IPS-18a (cell line): ENCODE measurements around the gene TRIM25.
A peak's percentile ranks its signal among the peaks of the same experiment; 100 is the strongest.
"Not testable (repeated sequence)": the region's sequence is repeated elsewhere in the genome, so short reads cannot be mapped to it uniquely, and the experiment has no call there.

Source experiments
- H3K27ac ChIP-seq: one replicate; pipeline ENCODE4 v1.5.1; 2013; ENCODE audit warnings: low read length
- H3K27me3 ChIP-seq: one replicate; pipeline ENCODE4 v1.6.1; 2013; ENCODE audit warnings: mild to moderate bottlenecking, low read length; ENCODE audit not compliant: control insufficient read depth, insufficient read depth
- H3K36me3 ChIP-seq: one replicate; pipeline ENCODE4 v1.6.1; 2013; ENCODE audit warnings: low read depth, low read length; ENCODE audit not compliant: control insufficient read depth
- H3K4me1 ChIP-seq: one replicate; pipeline ENCODE4 v1.6.1; 2013; ENCODE audit warnings: low read depth, low read length; ENCODE audit not compliant: control insufficient read depth
- H3K4me3 ChIP-seq: one replicate; pipeline ENCODE4 v1.5.1; 2013; ENCODE audit warnings: low read length
- H3K9ac ChIP-seq: one replicate; pipeline ENCODE4 v1.6.1; 2013; ENCODE audit warnings: mild to moderate bottlenecking, low read length, moderate library complexity
- H3K9me3 ChIP-seq: one replicate; pipeline ENCODE4 v1.6.1; 2013; ENCODE audit warnings: low read depth, low read length; ENCODE audit not compliant: control insufficient read depth

The TRIM25 gene

GRCh38 chr17:56913867-56914580, at the start of gene TRIM25:
Gene TRIM25, minus strand, starts transcription at chr17:56914049. Its CDS starts 61 bp downstream, at chr17:56913988.
- Histone ChIP-seq H3K4me3 (peak within 1 kb of the TSS; percentile 84), H3K36me3 (no peaks in the 10 kb centered on the region), H3K9ac (peak within 1 kb of the TSS; percentile 70), H3K4me1 (peaks cover 6% of the 10 kb centered on the region), H3K27me3 (peaks cover 36% of the 10 kb centered on the region), H3K9me3 (no peaks in the 10 kb centered on the region), H3K27ac (no peak within 1 kb of the TSS)

GRCh38 chr17:56960596-56961538, 47.0 kb upstream of the TRIM25 start, which contains the start of gene COIL:
Gene COIL, minus strand, starts transcription at chr17:56961050. Its CDS starts 31 bp downstream, at chr17:56961019.
- Histone ChIP-seq H3K36me3 (no peaks in the 10 kb centered on the region), H3K9ac (peak within 1 kb of the TSS; percentile 98), H3K27ac (peak within 1 kb of the TSS; percentile 99), H3K4me3 (peak within 1 kb of the TSS; percentile 92), H3K4me1 (peaks cover 4% of the 10 kb centered on the region), H3K9me3 (no peaks in the 10 kb centered on the region), H3K27me3 (no peaks in the 10 kb centered on the region)

DNA sequence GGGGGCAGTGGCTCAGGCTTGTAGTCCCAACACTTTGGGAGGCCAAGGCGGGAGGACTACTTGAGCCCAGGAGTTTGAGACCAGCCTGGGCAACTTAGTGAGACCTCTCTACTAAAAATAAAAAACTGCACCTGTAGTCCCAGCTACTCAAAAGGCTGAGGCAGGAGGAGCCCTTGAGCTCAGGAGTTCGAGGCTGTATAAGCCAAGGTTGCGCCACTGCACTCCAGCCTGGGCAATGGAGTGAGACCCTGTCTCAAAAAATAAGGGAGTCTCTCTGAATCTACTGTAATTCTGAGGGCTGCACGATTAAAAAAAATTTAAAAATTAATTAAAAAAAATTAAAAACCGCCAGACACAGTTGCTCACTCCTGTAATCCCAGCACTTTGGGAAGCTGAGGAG, 43.1 kb upstream of the TRIM25 start:
- H3K9me3 ChIP-seq: no peaks in the 10 kb centered on the region
- no peak overlapping the region for H3K4me3 ChIP-seq
- H3K4me1 ChIP-seq: peaks cover 4% of the 10 kb centered on the region
- no peak overlapping the region for H3K9ac ChIP-seq
- no peak overlapping the region for H3K27ac ChIP-seq
- H3K27me3 ChIP-seq: no peaks in the 10 kb centered on the region
- no peaks in the 10 kb centered on the region for H3K36me3 ChIP-seq

DNA sequence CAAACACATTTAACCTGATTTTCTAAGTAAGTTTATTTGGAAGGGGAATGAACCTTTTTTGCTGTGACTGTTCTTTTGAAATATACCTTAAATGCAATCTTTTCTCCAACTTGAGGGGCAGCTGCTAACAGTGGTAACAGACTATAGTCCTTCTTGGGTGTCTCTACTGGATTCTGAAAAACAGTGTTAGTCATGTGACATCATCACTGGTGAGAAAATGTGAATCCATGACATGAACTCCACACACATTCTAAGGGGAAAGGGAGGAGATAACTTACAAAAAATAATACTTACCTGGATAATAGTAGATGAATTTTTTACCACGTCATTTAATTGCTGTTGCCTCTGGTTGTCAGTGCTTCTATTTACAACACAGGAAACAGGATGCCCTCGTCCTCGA, 35.7 kb upstream of the TRIM25 start:
- no peak overlapping the region for H3K4me3 ChIP-seq
- H3K9ac ChIP-seq: no peak overlapping the region
- H3K27me3 ChIP-seq: no peaks in the 10 kb centered on the region
- no peaks in the 10 kb centered on the region for H3K9me3 ChIP-seq
- H3K27ac ChIP-seq: no peak overlapping the region
- no peaks in the 10 kb centered on the region for H3K4me1 ChIP-seq
- peaks cover 35% of the 10 kb centered on the region for H3K36me3 ChIP-seq

GRCh38 chr17:56948491-56948890, 34.6 kb upstream of the TRIM25 start:
- H3K36me3 ChIP-seq: peaks cover 42% of the 10 kb centered on the region
- no peaks in the 10 kb centered on the region for H3K27me3 ChIP-seq
- no peak overlapping the region for H3K9ac ChIP-seq
- no peaks in the 10 kb centered on the region for H3K9me3 ChIP-seq
- H3K4me1 ChIP-seq: no peaks in the 10 kb centered on the region
- no peak overlapping the region for H3K4me3 ChIP-seq
- no peak overlapping the region for H3K27ac ChIP-seq

GRCh38 chr17:56947741-56948140, 33.9 kb upstream of the TRIM25 start:
- peaks cover 47% of the 10 kb centered on the region for H3K36me3 ChIP-seq
- no peak overlapping the region for H3K27ac ChIP-seq
- H3K4me3 ChIP-seq: no peak overlapping the region
- no peaks in the 10 kb centered on the region for H3K4me1 ChIP-seq
- H3K27me3 ChIP-seq: no peaks in the 10 kb centered on the region
- H3K9me3 ChIP-seq: no peaks in the 10 kb centered on the region
- H3K9ac ChIP-seq: no peak overlapping the region

- no peak overlapping the region for H3K4me3 ChIP-seq
- H3K4me1 ChIP-seq: no peaks in the 10 kb centered on the region
- no peaks in the 10 kb centered on the region for H3K9me3 ChIP-seq
- H3K36me3 ChIP-seq: peaks cover 59% of the 10 kb centered on the region
- no peaks in the 10 kb centered on the region for H3K27me3 ChIP-seq
- no peak overlapping the region for H3K27ac ChIP-seq
- H3K9ac ChIP-seq: no peak overlapping the region
These were observed 32.2 kb upstream of the TRIM25 start for GRCh38 chr17:56945938-56946505.

DNA sequence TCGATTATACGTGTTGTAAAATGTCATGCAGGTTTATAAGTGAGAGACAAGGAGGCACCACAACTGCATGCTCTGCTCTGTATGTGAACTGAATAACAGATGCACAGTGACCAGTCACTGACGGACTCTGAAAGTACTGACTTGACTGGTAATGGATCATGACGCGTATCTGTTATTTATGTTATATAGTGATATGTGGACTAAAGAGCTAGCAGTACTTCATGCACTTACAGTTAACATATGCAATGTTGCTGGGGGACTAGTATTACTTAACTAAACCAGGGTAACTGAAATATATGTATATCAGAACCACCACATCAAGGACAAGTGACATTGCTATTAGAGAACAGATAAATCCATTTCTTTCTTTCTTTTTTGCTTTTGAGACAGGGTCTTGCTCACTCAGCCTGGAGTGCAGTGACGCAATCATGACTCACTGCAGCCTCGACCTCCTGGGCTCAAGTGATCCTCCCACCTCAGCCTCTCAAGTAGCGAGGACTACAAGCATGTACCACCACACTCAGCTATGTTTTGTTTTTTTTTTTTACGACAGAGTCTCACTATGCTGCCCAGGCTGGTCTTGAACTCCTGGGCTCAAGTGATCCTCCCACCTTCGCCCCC, 29.8 kb upstream of the TRIM25 start:
- Histone ChIP-seq H3K9me3 (no peaks in the 10 kb centered on the region), H3K36me3 (peaks cover 54% of the 10 kb centered on the region), H3K27me3 (no peaks in the 10 kb centered on the region), H3K9ac (no peak overlapping the region), H3K4me1 (no peaks in the 10 kb centered on the region), H3K27ac (no peak overlapping the region), H3K4me3 (no peak overlapping the region)

- Histone ChIP-seq H3K27me3 (no peaks in the 10 kb centered on the region), H3K27ac (no peak overlapping the region), H3K4me3 (no peak overlapping the region), H3K36me3 (peaks cover 53% of the 10 kb centered on the region), H3K9me3 (no peaks in the 10 kb centered on the region), H3K4me1 (no peaks in the 10 kb centered on the region), H3K9ac (no peak overlapping the region)
These were observed 26.1 kb upstream of the TRIM25 start for GRCh38 chr17:56939869-56940484.

- H3K9ac ChIP-seq, H3K27ac ChIP-seq, H3K27me3 ChIP-seq, H3K4me3 ChIP-seq, H3K4me1 ChIP-seq, H3K9me3 ChIP-seq: not testable (repeated sequence)
- H3K36me3 ChIP-seq: peaks cover 47% of the 10 kb centered on the region
These were observed 24.4 kb upstream of the TRIM25 start for GRCh38 chr17:56938206-56938605.

DNA sequence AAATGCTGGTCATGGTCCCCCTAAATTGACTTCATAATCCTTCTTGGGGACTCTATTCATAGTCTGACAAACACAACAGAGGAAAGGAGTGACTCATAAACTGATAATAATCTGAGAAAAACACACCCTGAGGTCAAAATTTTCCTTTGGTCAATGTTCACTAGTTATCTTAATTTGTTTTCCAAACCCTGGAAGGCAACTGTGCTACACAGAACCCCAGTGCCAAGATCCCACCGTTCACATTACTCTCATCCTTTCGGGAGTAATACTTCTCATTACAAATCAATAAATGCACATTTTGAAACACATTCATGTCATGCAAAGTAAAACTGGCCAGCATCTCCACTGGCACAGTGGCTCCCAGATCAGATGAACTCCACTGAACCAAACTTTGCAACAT, 23.8 kb upstream of the TRIM25 start:
- Histone ChIP-seq H3K9me3 (no peaks in the 10 kb centered on the region), H3K4me1 (no peaks in the 10 kb centered on the region), H3K36me3 (peaks cover 44% of the 10 kb centered on the region), H3K27me3 (no peaks in the 10 kb centered on the region), H3K9ac (no peak overlapping the region), H3K4me3 (no peak overlapping the region), H3K27ac (no peak overlapping the region)
